ENCODE results near the gene TNFRSF13B.
"Not testable (repeated sequence)": the region's sequence is repeated elsewhere in the genome, so short reads cannot be mapped to it uniquely, and the experiment has no call there.

The TNFRSF13B gene

DNA sequence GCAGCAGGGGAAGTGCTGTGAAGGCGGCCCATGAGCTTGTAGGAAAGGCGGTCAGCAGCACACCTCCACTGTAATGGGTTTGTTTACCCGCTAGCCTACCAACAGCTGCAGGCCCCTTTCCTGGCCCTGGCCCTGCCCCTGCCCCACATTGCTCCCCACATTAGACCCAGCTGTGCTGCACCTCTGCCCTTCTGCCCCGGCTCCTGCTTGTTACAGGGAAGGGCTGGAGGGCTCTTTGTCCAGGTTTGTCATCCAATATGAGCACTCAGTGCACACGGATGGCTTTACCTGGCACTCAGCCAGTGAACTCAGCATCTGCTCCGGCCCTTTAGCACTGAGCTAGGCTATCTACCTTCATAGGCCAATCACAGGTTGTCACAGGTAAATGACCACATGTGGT, 36.0 kb upstream of the TNFRSF13B start:
- FAIRE-seq; DNase-seq (ENCODE audit: insufficient read length, low spot score): not testable (repeated sequence)

DNA sequence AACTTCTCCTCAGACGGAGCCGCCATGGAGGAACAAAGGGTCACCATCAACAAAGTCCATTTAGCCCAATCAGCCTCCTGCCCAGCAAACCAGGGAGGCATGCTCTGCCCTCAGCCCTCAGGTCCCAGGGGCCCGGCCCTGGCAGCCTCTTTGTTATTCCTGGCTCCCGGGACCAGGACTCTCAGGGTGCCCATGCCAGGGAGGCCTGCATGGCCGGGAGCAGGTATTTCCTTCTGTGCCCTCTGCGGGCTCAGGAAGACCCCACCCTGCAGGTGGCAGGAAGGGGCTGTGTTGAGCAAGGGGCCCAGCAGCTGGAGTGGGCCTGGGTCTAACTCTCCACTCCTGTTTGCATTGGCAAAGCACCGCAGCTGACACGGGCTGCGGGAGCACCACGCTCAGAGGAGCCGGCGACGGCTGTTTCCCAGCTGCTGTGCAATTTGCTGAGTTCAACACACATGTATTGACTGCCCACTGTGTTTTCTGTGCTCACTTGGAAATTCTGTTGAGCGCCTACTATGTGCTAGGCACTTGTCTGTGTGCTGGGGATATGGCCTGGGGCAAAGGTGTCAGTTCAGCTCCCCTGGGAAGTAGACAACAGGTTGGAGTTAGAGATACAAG, 33.2 kb upstream of the TNFRSF13B start:
- not testable (repeated sequence) for DNase-seq (ENCODE audit: insufficient read length, low spot score); FAIRE-seq

- DNase-seq (ENCODE audit: insufficient read length, low spot score), result no peak
Observed at GRCh38 chr17:17004251-17004996, 32.5 kb upstream of the TNFRSF13B start.

DNA sequence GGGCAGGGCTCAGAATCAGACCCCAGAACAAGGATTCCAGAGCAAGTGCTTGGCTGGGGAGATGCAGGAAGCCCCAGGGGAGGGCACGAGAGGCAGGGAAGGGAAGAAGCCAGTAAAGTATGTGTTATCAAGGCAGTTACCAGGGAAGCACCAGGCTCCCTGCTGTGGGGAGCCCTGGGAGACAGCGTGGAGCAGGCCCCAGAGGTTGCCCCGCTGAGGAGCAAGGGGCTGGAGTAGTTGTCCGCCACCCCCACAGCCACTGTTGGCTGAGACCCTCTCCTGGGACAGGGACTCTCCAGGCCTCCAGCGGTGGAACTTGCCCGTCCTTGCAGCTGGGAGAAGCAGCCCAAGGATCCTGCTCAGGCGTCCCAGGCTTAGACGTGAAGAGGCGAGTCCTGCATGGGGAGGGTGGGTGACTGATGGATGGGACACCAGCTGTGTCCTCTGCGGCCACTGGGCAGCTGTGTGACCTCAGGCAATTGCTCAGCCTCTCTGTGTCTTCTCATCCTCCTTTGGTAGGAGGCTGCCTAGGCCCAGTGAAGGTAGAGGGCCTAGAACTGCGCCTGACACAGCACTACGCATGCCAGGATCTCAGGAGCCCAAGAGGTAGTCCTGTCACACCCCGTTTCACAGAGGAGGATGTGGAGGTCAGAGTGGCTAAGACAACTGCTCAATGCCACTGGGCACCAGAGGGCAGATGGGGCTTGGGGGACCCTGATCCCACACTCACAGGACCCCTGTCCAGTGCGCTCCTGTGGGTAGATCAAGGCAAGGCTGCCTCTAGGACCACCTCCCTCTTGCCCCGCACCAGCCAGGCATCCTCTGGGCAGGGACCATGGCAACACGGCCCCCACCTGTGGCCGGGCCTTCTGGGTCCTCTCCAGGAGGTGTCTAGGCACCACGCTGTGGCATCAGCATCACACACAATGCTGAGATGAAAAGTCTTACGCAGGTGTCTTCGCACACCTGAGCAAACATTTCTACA, 31.1 kb upstream of the TNFRSF13B start:
- not testable (repeated sequence) for FAIRE-seq

More at GRCh38 chr17:17004251-17004996, 32.5 kb upstream of the TNFRSF13B start:
- FAIRE-seq, result no peak

DNA sequence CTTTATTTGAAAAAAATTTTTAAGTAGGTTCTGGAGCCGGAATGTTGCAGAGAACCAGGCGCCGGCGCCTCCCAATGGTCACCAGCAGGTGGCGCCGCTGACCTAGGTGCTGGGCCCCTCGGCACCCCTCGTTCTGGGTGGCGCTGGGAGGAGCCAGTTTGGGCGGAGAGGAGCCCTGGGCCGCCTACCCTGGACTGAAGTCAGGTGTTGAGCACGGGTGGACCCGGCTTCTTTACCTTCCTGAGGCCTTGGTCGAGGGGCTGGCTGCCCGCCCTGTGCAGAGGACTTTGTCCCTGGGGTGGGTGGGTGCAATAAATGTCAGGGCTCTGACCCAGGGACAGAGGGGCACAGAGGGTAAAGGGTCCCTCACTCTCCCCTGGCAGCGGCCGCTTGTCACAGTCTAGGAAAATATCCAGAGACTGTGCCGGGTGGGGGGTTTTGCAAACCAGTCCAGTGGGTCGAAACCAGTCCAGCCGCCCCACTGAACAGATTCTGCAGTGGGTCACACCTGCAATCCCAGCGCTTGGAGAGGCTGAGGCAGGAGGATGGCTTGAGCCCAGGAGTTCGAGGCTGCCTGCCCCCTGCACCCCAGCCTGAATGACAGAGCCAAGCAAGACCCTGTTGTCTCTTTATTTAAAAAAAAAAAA, 30.1 kb upstream of the TNFRSF13B start:
- DNase-seq (ENCODE audit: insufficient read length, low spot score) (peak; percentile 85), FAIRE-seq (peak; percentile 68)

More for the DNA sequence above, 31.1 kb upstream of the TNFRSF13B start:
- DNase-seq (ENCODE audit: insufficient read length, low spot score), result not testable (repeated sequence)

GRCh38 chr17:17001076-17001777, 29.3 kb upstream of the TNFRSF13B start:
- no peak for DNase-seq (ENCODE audit: insufficient read length, low spot score)
- no peak for FAIRE-seq

GRCh38 chr17:16999931-17000625, 28.2 kb upstream of the TNFRSF13B start:
- no peak for DNase-seq (ENCODE audit: insufficient read length, low spot score)
- no peak for FAIRE-seq

DNA sequence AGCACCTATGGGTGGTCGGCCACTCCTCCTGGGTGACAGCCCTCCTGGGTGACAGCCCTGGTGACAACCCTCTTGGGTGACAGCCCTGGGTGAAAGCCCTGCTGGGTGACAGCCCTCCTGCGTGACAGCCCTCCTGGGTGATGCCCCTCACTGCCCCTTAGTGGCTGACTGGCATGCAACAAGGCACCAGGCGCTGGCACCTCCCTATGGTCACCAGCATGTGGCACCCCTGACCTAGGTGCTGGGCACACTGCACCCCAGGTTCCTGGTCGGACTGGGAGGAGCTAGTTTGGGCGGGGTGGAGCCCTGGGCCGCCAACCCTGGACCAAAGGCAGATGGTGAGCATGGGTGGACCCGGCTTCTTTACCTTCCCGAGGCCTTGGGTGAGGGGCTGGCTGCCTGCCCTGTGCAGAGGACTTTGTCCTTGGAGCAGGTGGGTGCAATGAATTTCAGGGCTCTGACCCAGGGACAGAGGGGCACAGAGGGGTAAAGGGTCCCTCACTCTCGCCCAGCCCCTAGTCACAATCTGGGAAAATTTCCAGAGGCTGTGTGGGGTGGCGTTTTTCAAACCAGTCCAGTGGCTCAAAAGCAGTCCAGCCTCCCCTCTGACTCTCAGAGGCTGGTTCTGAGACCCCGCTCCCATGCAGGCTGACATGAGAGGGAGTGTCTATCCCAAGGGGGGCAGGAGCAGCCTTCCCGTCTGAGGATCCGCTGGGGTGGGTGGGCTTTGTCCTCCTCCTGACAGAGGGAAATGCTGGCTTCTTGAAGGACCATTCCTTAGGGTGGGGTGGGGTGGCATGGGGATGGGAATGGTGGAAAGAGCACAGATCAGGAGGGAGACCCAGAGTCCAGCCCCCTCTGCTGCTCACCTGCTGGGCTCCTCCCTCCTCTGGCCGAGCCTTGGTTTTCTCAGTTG, 25.9 kb upstream of the TNFRSF13B start:
- FAIRE-seq (peak; percentile 89), DNase-seq (ENCODE audit: insufficient read length, low spot score) (peak; percentile 73)

DNA sequence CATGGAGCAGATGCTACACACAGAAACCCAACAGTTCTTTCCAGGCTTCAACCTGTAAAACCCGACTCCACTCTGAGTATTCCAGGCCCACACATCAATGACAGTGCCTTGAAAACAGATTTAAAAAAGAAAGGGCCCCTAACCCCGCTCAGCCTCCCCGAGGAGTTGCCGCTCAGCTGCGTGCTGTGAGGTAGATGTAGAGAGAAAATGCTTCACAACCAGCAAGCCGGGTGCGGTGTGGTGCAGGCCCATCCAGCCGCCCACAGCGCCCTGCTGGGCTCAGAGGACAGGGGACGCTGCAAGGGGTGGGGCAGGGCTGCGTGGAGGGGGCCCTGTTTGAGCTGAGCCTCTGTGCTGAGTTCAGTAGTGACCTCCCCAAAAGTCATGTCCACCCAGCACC, 24.8 kb upstream of the TNFRSF13B start:
- FAIRE-seq; DNase-seq (ENCODE audit: insufficient read length, low spot score): not testable (repeated sequence)

DNA sequence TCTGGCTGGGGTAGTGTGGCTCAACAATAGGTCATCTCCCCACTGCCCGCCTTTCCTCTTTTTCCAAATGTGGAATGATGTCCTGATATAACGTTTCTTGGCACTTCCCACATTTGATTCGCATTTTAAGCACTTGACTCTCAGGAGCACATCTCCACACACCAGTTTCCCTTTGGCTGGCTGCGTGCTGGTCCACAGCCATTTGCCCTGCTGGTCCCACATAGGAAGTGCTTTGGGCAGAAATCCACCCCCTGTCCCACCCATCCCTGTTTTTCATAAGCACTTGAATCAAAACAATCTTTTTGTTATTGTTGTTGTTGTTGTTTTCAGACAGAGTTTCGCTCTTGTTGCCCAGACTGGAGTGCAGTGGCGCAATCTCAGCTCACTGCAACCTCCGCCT, 24.0 kb upstream of the TNFRSF13B start:
- no peak for FAIRE-seq
- no peak for DNase-seq (ENCODE audit: insufficient read length, low spot score)

DNA sequence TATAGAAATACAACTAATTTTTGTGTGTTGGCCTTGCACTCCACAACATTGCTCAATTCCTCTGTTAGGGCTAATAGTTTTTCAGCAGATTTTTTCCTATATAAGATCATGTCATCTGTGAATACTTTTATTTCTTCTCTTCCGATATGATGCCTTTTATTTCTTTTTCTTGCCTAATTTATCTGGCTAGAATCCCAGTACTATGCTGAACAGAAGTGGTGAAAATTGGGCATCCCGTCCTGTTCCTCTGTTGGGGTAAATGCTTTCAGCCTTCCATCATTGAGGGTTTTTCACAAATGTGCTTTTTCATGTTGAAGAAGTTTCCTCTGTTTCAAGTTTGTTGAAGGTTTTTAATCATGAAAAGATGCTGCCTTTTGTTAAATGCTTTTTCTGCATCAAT, 22.7 kb upstream of the TNFRSF13B start:
- no peak for FAIRE-seq
- DNase-seq (ENCODE audit: insufficient read length, low spot score), result no peak

GRCh38 chr17:16991349-16992009, 19.6 kb upstream of the TNFRSF13B start:
- DNase-seq (ENCODE audit: insufficient read length, low spot score), result peak; percentile 51
- FAIRE-seq, result peak; percentile 76

- peak; percentile 72 for FAIRE-seq
Observed at GRCh38 chr17:16989953-16990860, 18.3 kb upstream of the TNFRSF13B start.

GRCh38 chr17:16989230-16989952, 17.5 kb upstream of the TNFRSF13B start:
- DNase-seq (ENCODE audit: insufficient read length, low spot score), result peak; percentile 51
- no peak for FAIRE-seq

More at GRCh38 chr17:16989953-16990860, 18.3 kb upstream of the TNFRSF13B start:
- DNase-seq (ENCODE audit: insufficient read length, low spot score), result no peak

- FAIRE-seq (no peak), DNase-seq (ENCODE audit: insufficient read length, low spot score) (no peak)
Observed at GRCh38 chr17:16988749-16989229, 16.9 kb upstream of the TNFRSF13B start.

Data from GM19239 (cell line).